ENCODE data around the gene TANGO6. TPM values are rescaled to one million over a fixed set of nuclear protein-coding genes. Genes with fewer than 3 reads are reported as not detected.

Gene TANGO6
- total RNA-seq, 6 experiments from 2014 or later: 10.9 to 15.5 (median 14.2) TPM

- no peak for DNase-seq
- no peak for TF ChIP-seq CTCF (IDR thresholded peaks at IDR 0.05)
- no peak for TF ChIP-seq POLR2A (IDR thresholded peaks at IDR 0.05)
- Histone ChIP-seq H3K4me1 (peaks cover 0 to 17% (median 5%) of the 10 kb centered on the region in 4 donors), H3K27me3 (no peaks in the 10 kb centered on the region), H3K27ac (peak overlapping the region in 1 of 3 donors; percentile 60), H3K36me3 (peaks cover 0 to 5% (median 0%) of the 10 kb centered on the region in 4 donors), H3K4me3 (no peak overlapping the region), H3K9me3 (no peaks in the 10 kb centered on the region)
- peak in 3 of 4 donors; percentile 12 to 54 (median 41) for ATAC-seq
- intact Hi-C loops (cut with DNase I): no loop called here
- whole genome bisulfite sequencing (ENCODE audit: insufficient coverage, low coverage, low lambda C conversion rate, missing lambda C conversion rate): 57% methylated on average over 2 of the region's 4 CpGs
Measured at GRCh38 chr16:69039333-69039941, 196.1 kb downstream of the TANGO6 start.

- DNase-seq (peak; percentile 32 to 77 (median 75)), ATAC-seq (peak; percentile 84 to 96 (median 92))
- peak overlapping the region in 1 of 3 donors; percentile 60 for H3K27ac ChIP-seq
- H3K27me3 ChIP-seq: no peaks in the 10 kb centered on the region
- peaks cover 0 to 5% (median 0%) of the 10 kb centered on the region in 4 donors for H3K36me3 ChIP-seq
- H3K4me3 ChIP-seq: no peak overlapping the region
- peaks cover 0 to 17% (median 5%) of the 10 kb centered on the region in 4 donors for H3K4me1 ChIP-seq
- TF ChIP-seq POLR2A (IDR thresholded peaks at IDR 0.05): no peak
- no peak for TF ChIP-seq CTCF (IDR thresholded peaks at IDR 0.05)
- intact Hi-C loops (cut with DNase I): loop anchor here in 1 of 2 donors (10.0 kb wide), 1 partner anchor 64 kb away; the partner anchor contains the start of gene HAS3
- no peaks in the 10 kb centered on the region for H3K9me3 ChIP-seq
- 35% methylated on average over 6 of the region's 6 CpGs for WGBS (ENCODE audit: insufficient coverage, low coverage, low lambda C conversion rate, missing lambda C conversion rate)
Measured at GRCh38 chr16:69040144-69040909, 197.0 kb downstream of the TANGO6 start.

GRCh38 chr16:69048328-69049120 lies 205.2 kb downstream of the TANGO6 start:
- H3K4me1 ChIP-seq: no peaks in the 10 kb centered on the region
- H3K9me3 ChIP-seq: no peaks in the 10 kb centered on the region
- intact Hi-C loops (cut with DNase I): loop anchor here in 1 of 2 donors (10.0 kb wide), 1 partner anchor 56 kb away; the partner anchor contains the start of gene HAS3
- ATAC-seq (no peak), DNase-seq (no peak)
- TF ChIP-seq POLR2A (IDR thresholded peaks at IDR 0.05): no peak
- no peak for TF ChIP-seq CTCF (IDR thresholded peaks at IDR 0.05)
- H3K36me3 ChIP-seq: no peaks in the 10 kb centered on the region
- H3K27ac ChIP-seq: no peak overlapping the region
- WGBS (ENCODE audit: insufficient coverage, low coverage, low lambda C conversion rate, missing lambda C conversion rate): 100% methylated on average over 1 of the region's 4 CpGs
- H3K27me3 ChIP-seq: no peaks in the 10 kb centered on the region
- no peak overlapping the region for H3K4me3 ChIP-seq

- no peak for TF ChIP-seq CTCF (IDR thresholded peaks at IDR 0.05)
- TF ChIP-seq POLR2A (IDR thresholded peaks at IDR 0.05): no peak
- intact Hi-C loops (cut with DNase I): loop anchor here in 1 of 2 donors (10.0 kb wide), 1 partner anchor 56 kb away; the partner anchor contains the start of gene HAS3
- ATAC-seq: no peak
Measured at GRCh38 chr16:69049146-69049545, 205.8 kb downstream of the TANGO6 start.

More at GRCh38 chr16:69049146-69049545, 205.8 kb downstream of the TANGO6 start:
- DNase-seq: no peak
- H3K4me1 ChIP-seq: no peaks in the 10 kb centered on the region
- no peak overlapping the region for H3K4me3 ChIP-seq
- no peak overlapping the region for H3K27ac ChIP-seq
- no peaks in the 10 kb centered on the region for H3K27me3 ChIP-seq
- WGBS (ENCODE audit: insufficient coverage, low coverage, low lambda C conversion rate, missing lambda C conversion rate): 98% methylated on average over 4 of the region's 5 CpGs
- no peaks in the 10 kb centered on the region for H3K36me3 ChIP-seq
- H3K9me3 ChIP-seq: no peaks in the 10 kb centered on the region
